CD4-positive, alpha-beta T cell treated with Interleukin-1 beta for 1 hour (primary cell): ENCODE data around the gene SP110.
"Not testable (repeated sequence)": the region's sequence is repeated elsewhere in the genome, so short reads cannot be mapped to it uniquely, and the experiment has no call there.

Experiments
- DNase-seq, 2 donors: peaks; one replicate each; pipeline ENCODE4 v3.0.0-alpha.2; 2020 to 2022

SP110 gene

DNA sequence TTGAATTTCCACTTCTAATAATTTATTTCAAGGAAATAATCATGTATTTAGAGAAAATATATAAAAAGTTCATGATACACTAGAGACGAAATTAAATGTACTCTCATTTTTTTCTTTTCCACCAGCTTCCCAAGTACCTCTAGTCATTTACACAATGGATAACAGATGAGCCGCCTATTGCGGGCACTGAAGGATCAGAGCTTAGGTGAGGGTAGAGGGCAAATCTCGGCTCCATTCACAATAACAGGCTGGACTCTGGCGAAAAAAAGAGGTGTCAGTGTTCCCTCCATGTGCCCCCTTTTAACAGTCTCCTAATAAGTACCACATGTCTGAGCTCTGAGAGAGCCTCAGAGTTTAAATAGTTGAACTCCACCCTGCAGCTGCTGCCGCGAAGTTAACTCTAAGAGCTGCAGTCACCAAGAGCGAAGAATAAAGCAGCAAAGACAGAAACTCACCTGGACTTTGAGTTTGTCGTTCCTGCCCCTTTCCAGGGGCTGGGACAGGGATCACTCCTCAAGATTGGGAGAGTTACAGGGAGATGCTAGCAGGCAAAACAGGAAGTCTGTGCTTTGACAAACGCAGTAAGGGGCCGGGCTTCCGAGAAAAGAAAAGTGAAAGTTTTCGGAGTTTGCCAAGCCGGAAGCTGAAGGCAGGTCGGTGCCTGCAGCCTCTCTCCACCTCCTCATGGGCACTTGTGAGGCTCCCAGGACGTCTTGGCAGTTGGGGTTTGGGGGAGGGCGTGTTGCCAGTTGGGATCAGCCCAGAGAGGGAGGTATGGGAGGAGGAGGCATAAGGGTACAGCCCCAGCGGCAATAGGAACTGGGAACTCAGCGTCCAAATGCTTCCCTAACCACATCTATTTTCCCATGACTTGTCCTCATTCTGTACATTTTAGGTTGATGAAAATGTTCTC, at the start of gene SP110:
Gene SP110, minus strand, starts transcription at position 566 of the 913 bp plus-strand sequence. CDS start 3,057 bp downstream, outside the sequence.
- peak; percentile 77 to 80 for DNase-seq

- DNase-seq: no peak
Measured at GRCh38 chr2:230268606-230269243, 48.9 kb upstream of the SP110 start.

- no peak for DNase-seq
Measured at GRCh38 chr2:230267556-230267955, 47.8 kb upstream of the SP110 start.

- DNase-seq: no peak
Measured at GRCh38 chr2:230267059-230267458, 47.3 kb upstream of the SP110 start.

GRCh38 chr2:230266638-230267037, 46.9 kb upstream of the SP110 start:
- DNase-seq: no peak

- not testable (repeated sequence) for DNase-seq
Measured at GRCh38 chr2:230264945-230265344, 45.2 kb upstream of the SP110 start.

- DNase-seq: peak in 1 of 2 donors; percentile 39
Measured at GRCh38 chr2:230262246-230262645, 42.5 kb upstream of the SP110 start.

- no peak for DNase-seq
Measured at GRCh38 chr2:230258483-230258882, 38.7 kb upstream of the SP110 start.

DNA sequence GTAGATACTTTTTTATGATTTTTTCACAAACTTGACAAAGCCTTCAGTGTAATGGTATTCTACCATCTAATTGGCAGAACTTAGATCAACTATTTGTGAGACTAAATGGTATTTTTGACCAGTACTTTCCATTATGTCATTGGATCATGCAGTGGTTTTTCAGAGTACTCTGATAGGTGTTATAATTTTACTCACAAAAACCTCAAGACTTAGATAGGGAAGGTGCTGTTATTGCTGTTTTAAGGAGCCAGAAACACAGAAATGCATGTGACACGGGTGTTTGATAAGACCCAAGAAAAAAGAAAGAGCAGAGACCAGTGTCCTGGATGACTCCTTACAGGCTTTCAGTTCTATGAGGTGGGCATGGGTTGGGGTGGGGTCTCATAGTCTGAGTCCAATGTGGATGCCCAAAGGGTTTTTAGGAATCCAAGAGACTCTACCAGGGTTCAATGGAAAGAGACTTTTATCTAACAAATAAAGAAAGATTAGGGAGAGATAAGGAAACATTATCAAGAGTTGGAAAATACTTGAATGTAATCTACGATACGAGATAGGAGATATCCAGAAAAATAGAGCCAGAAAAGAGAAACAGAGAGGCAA, 37.0 kb upstream of the SP110 start:
- no peak for DNase-seq

DNA sequence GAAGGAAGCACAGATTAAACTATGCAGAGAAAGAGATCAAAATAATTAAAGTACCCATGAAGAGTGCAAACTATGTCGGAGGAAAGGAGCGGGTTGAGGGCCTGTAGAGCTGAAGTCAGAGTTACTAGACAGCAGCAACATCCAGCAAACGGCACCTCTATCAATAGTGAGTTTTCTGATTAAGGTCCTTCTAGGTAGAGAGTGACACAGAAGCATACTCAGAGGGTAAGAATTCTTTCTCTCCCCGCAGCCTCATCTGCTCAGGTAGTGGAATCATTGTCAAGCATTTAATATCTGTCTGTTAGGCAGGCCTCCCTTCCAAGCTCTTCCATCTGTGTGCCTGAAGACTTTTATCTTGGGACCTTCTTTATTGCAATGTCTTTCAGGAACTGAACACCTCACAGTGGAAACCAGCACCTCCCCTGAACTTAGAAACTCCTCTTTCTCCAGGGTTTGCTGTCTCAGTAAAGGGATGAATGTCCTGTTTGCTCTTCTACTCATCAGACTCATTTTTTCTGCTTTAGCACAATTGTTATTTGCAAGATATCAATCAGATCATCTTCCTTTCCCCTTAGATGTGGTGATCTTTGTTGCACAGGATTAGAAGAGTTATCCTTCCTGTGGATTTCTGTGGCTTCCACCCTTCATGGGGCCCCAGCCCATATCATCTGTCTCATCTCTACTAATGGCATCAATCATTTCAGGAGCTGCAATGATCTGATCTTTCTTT, 34.5 kb upstream of the SP110 start:
- peak in 1 of 2 donors; percentile 56 for DNase-seq

- no peak for DNase-seq
Measured at GRCh38 chr2:230250231-230250630, 30.4 kb upstream of the SP110 start.

DNA sequence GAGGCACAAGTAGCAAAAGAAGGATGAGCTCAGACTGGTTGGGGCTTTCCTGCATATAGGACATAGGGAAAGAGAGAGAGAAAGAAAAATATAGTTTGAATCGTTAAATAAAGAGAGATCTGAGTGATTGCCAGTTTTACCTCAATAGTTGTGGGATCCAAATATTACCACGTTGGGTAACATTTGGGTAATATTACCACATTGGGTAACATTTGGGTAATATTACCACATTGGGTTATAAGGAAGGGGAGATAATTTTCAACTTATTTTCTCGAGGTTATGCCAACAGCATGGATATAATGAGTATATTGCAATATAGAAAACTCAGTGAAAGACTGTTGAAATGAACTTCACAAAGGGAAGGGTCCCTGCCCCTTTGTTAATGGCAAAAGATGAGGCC, 26.4 kb upstream of the SP110 start:
- DNase-seq: no peak

DNA sequence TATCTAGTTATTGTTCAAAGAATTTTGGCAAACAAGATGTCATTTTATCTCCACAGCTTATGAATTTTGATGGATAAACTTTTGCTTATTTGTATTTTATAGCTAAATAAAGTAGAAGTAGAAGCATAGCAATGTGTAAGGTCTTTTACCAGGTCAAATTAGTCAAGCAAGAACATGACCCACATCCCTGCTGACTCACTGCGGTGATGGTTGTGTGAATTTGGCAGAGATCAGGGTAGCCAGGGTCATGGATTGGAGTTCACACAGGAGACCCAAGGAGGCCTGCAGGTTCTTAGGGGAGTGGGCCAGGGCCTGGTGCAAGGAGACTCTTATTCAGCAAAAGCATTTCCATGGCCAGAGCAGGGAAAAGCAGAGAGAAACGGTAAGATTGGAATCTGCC, 24.4 kb upstream of the SP110 start:
- no peak for DNase-seq

DNA sequence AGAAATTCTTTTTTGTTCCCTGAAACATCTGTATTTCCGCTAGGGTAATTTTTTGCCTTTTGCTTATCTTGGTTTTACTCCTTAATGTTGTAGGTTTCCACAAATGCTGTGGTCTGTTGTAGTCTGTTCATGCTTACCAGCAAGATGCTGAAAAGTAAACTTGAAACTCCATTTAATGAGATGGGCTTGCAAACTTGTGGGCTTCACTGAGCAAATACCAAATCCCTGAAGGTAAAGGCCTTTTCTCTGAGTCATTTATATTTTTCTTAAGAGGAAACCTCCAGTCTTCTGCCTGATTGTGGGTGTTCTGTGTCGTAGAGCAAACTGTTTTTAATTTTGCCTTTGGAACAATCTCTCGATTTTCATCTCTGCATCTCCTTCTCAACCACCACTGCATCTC, 15.1 kb upstream of the SP110 start:
- no peak for DNase-seq

GRCh38 chr2:230234122-230234722, 14.4 kb upstream of the SP110 start:
- no peak for DNase-seq

- no peak for DNase-seq
Measured at GRCh38 chr2:230231251-230231650, 11.5 kb upstream of the SP110 start.

DNA sequence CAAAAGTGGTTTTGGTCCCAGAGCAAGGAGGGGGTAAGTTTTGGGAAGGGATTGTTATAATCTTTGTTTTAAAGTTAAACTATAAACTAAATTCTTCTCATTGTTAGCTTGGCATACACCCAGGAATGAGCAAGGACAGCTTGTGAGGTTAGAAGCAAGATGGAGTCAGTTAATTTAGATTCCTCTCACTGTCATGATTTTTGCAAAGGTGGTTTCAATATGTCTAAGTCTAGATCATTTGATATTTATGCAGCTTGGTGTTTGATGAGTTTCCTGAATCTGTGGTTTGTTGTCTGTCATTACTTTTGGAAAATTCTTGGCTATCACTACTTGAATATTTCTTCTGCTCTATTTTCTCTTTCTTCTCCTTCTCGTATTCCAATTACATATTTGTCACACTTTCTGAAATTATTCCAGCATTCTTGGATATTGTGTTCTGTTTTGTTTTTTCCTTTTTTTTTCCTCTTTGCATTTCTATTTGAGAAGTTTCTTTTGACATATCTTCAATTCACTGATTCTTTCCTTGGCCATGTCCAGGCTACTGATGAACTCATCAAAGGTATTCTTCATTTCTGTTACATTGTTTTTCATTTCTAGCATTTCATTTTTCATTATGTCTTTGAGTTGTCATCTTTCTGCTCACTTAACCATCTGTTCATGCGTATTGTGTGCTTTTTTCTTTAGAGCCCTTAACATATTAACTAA, 10.9 kb upstream of the SP110 start:
- no peak for DNase-seq

- no peak for DNase-seq
Measured at GRCh38 chr2:230230087-230230486, 10.3 kb upstream of the SP110 start.

- DNase-seq: peak in 1 of 2 donors; percentile 31
Measured at GRCh38 chr2:230227216-230227615, 7.4 kb upstream of the SP110 start.

DNA sequence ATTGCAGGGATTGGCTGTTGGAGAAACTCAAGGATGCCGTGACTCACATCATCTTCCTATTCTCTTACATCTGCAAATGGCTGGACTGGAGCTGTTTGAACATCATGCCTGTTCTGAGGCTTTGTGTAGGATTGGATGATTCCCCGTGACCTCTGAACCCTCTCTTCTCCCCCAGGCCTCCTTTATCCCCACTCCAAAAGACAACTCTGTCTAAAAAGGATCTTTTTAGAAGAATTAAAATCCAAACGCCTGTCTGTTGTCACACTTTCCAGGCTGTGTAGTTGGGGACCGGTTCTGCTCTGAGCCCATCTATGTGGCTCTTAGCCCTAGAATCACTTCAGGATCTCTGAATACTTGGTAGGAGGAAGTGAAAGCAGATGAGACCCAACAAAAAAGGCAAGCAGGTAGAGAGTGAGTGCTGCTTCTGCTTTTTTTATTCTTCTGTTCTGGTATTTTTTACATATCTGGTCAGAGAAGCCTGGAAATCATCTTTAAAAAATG, 6.3 kb upstream of the SP110 start:
- DNase-seq: peak; percentile 21 to 41

GRCh38 chr2:230225486-230225885, 5.7 kb upstream of the SP110 start, which contains the start of gene SP140:
SP140 (plus strand) TSS chr2:230225736; CDS start chr2:230225845, 109 bp downstream.
- DNase-seq: peak; percentile 84 to 89

DNA sequence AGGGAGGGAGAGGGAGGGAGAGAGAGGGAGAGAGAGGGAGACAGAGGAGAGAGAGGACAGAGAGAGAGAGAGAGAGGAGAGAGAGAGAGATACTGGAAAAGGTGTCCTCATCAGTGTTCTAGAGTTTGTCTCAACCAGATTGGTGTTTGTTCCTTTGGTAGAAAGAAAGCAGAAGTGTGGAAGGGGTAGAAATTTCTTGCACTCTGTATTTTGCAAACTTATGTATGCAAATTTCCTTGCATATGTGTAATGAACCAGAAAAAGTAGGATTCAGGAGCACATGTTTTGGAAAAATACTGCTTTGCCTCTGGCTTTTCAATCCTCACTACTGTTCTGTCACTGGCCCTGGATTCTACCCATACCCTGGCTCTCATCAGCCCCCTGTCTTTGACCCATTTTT, 4.7 kb upstream of the SP110 start:
- no peak for DNase-seq
